Panc1 (cell line): ENCODE measurements around the gene CPPED1.

ENCODE experiments used
- CTCF ChIP-seq: fragments of 450-650 bp; IDR thresholded peaks from 2 replicates; pipeline ENCODE4 v1.5.1; 2017; ENCODE audit warnings: mild to moderate bottlenecking
- TF ChIP-seq, protein P1 (sequence below), 2 experiments: IDR thresholded peaks; 2 replicates each; pipeline ENCODE4 v1.6.1; 2011 to 2012; ENCODE audit warnings: low read depth in 2 of 2, control low read depth in 1 of 2, low read length in 1 of 2, mild to moderate bottlenecking in 1 of 2, moderate library complexity in 1 of 2; ENCODE audit not compliant: insufficient read depth in 1 of 2

DNA sequence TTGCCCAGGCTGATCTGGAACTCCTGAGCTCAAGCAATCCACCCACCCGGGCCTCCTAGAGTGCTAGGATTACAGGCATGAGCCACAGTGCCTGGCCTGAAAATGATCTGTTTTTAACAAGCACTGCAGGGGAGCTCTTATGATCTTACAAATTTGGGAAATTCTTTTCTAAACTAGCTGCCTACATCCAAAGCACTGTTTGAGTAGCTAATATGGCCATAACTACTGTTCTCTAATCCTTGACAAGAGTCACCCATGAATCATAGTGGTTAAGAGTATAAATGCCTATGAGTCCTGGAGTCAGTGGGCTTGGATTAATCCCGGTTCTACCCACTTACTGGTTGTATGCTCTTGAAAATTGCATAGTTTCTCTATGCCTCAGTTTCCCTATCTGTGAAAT is 1.4 kb upstream of the CPPED1 start:
- no peak for TF ChIP-seq CTCF
- TF ChIP-seq, protein P1, sequence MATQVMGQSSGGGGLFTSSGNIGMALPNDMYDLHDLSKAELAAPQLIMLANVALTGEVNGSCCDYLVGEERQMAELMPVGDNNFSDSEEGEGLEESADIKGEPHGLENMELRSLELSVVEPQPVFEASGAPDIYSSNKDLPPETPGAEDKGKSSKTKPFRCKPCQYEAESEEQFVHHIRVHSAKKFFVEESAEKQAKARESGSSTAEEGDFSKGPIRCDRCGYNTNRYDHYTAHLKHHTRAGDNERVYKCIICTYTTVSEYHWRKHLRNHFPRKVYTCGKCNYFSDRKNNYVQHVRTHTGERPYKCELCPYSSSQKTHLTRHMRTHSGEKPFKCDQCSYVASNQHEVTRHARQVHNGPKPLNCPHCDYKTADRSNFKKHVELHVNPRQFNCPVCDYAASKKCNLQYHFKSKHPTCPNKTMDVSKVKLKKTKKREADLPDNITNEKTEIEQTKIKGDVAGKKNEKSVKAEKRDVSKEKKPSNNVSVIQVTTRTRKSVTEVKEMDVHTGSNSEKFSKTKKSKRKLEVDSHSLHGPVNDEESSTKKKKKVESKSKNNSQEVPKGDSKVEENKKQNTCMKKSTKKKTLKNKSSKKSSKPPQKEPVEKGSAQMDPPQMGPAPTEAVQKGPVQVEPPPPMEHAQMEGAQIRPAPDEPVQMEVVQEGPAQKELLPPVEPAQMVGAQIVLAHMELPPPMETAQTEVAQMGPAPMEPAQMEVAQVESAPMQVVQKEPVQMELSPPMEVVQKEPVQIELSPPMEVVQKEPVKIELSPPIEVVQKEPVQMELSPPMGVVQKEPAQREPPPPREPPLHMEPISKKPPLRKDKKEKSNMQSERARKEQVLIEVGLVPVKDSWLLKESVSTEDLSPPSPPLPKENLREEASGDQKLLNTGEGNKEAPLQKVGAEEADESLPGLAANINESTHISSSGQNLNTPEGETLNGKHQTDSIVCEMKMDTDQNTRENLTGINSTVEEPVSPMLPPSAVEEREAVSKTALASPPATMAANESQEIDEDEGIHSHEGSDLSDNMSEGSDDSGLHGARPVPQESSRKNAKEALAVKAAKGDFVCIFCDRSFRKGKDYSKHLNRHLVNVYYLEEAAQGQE (IDR thresholded peaks at IDR 0.05; ENCODE audit: insufficient read depth in 1 of 2, low read depth in 2 of 2, low read length in 1 of 2), result no peak
